ENCODE results near the gene MMP17.

Gene MMP17

GRCh38 chr12:131827961-131828534 is at the start of gene MMP17:
TSS of gene MMP17 (plus strand) at chr12:131828393. CDS start at chr12:131828495, 102 bp downstream.
- peaks cover 28 to 42% of the 10 kb centered on the region in 2 donors for H3K4me1 Mint-ChIP-seq
- H3K27ac Mint-ChIP-seq: peak within 1 kb of the TSS; percentile 80
- ATAC-seq (replicated peaks) (peak; percentile 71 to 78), DNase-seq (peak; percentile 43)
- peak within 1 kb of the TSS; percentile 88 to 90 for H3K4me3 Mint-ChIP-seq
- peaks cover 0 to 4% of the 10 kb centered on the region in 2 donors for H3K27me3 Mint-ChIP-seq
- H3K36me3 Mint-ChIP-seq: no peaks in the 10 kb centered on the region
- no peaks in the 10 kb centered on the region for H3K9me3 Mint-ChIP-seq

- Mint-ChIP-seq H3K36me3 (peaks cover 26 to 43% of the 10 kb centered on the region in 2 donors), H3K4me3 (no peak overlapping the region), H3K27me3 (no peaks in the 10 kb centered on the region), H3K9me3 (no peaks in the 10 kb centered on the region), H3K27ac (peak overlapping the region; percentile 53), H3K4me1 (peaks cover 24 to 35% of the 10 kb centered on the region in 2 donors)
- ATAC-seq (replicated peaks) (no peak), DNase-seq (no peak)
Observed at GRCh38 chr12:131779027-131779426, 49.2 kb upstream of the MMP17 start.

GRCh38 chr12:131782061-131782460 is 46.1 kb upstream of the MMP17 start:
- Mint-ChIP-seq H3K4me1 (peaks cover 13% of the 10 kb centered on the region in 2 donors), H3K27ac (peak overlapping the region; percentile 25), H3K36me3 (peaks cover 36 to 45% of the 10 kb centered on the region in 2 donors), H3K27me3 (no peaks in the 10 kb centered on the region), H3K4me3 (no peak overlapping the region), H3K9me3 (no peaks in the 10 kb centered on the region)
- ATAC-seq (replicated peaks) (no peak), DNase-seq (no peak)

GRCh38 chr12:131783915-131784541 is 44.2 kb upstream of the MMP17 start:
- H3K36me3 Mint-ChIP-seq: peaks cover 31 to 48% of the 10 kb centered on the region in 2 donors
- H3K9me3 Mint-ChIP-seq: no peaks in the 10 kb centered on the region
- H3K4me1 Mint-ChIP-seq: peaks cover 8 to 12% of the 10 kb centered on the region in 2 donors
- peak overlapping the region; percentile 63 for H3K27ac Mint-ChIP-seq
- ATAC-seq (replicated peaks) (peak; percentile 94 to 97), DNase-seq (peak; percentile 47)
- H3K27me3 Mint-ChIP-seq: no peaks in the 10 kb centered on the region
- H3K4me3 Mint-ChIP-seq: peak overlapping the region; percentile 45 to 50

- Mint-ChIP-seq H3K36me3 (peaks cover 34 to 54% of the 10 kb centered on the region in 2 donors), H3K4me3 (no peak overlapping the region), H3K9me3 (no peaks in the 10 kb centered on the region), H3K4me1 (peaks cover 8 to 12% of the 10 kb centered on the region in 2 donors), H3K27me3 (no peaks in the 10 kb centered on the region), H3K27ac (peak overlapping the region; percentile 66)
- ATAC-seq (replicated peaks) (no peak), DNase-seq (no peak)
Observed at GRCh38 chr12:131784909-131785762, 43.1 kb upstream of the MMP17 start.

- H3K27ac Mint-ChIP-seq: peak overlapping the region; percentile 82
- peaks cover 8 to 12% of the 10 kb centered on the region in 2 donors for H3K4me1 Mint-ChIP-seq
- ATAC-seq (replicated peaks) (no peak), DNase-seq (no peak)
- H3K27me3 Mint-ChIP-seq: no peaks in the 10 kb centered on the region
- H3K4me3 Mint-ChIP-seq: no peak overlapping the region
- peaks cover 40 to 60% of the 10 kb centered on the region in 2 donors for H3K36me3 Mint-ChIP-seq
- no peaks in the 10 kb centered on the region for H3K9me3 Mint-ChIP-seq
Observed at GRCh38 chr12:131785763-131786330, 42.3 kb upstream of the MMP17 start.

GRCh38 chr12:131786331-131786730 is 41.9 kb upstream of the MMP17 start:
- Mint-ChIP-seq H3K27me3 (no peaks in the 10 kb centered on the region), H3K4me1 (peaks cover 8 to 12% of the 10 kb centered on the region in 2 donors), H3K27ac (peak overlapping the region; percentile 82), H3K9me3 (no peaks in the 10 kb centered on the region), H3K36me3 (peaks cover 42 to 63% of the 10 kb centered on the region in 2 donors), H3K4me3 (no peak overlapping the region)
- no peak for ATAC-seq (replicated peaks)
- DNase-seq: no peak

- no peak for ATAC-seq (replicated peaks)
- H3K27me3 Mint-ChIP-seq: no peaks in the 10 kb centered on the region
- H3K4me1 Mint-ChIP-seq: peaks cover 8 to 11% of the 10 kb centered on the region in 2 donors
- peak overlapping the region; percentile 31 for H3K27ac Mint-ChIP-seq
- DNase-seq: no peak
- peaks cover 40 to 63% of the 10 kb centered on the region in 2 donors for H3K36me3 Mint-ChIP-seq
- H3K4me3 Mint-ChIP-seq: no peak overlapping the region
- H3K9me3 Mint-ChIP-seq: no peaks in the 10 kb centered on the region
Observed at GRCh38 chr12:131787143-131787660, 41.0 kb upstream of the MMP17 start.

- Mint-ChIP-seq H3K27ac (no peak overlapping the region), H3K27me3 (no peaks in the 10 kb centered on the region), H3K4me3 (no peak overlapping the region), H3K9me3 (no peaks in the 10 kb centered on the region), H3K4me1 (peaks cover 8 to 13% of the 10 kb centered on the region in 2 donors), H3K36me3 (peaks cover 44 to 70% of the 10 kb centered on the region in 2 donors)
- DNase-seq (no peak), ATAC-seq (replicated peaks) (no peak)
Observed at GRCh38 chr12:131788070-131788469, 40.1 kb upstream of the MMP17 start.

- DNase-seq (no peak), ATAC-seq (replicated peaks) (no peak)
- Mint-ChIP-seq H3K27ac (no peak overlapping the region), H3K9me3 (no peaks in the 10 kb centered on the region), H3K36me3 (peaks cover 49 to 77% of the 10 kb centered on the region in 2 donors), H3K27me3 (no peaks in the 10 kb centered on the region), H3K4me1 (peaks cover 0 to 13% of the 10 kb centered on the region in 2 donors), H3K4me3 (no peak overlapping the region)
Observed at GRCh38 chr12:131789638-131790037, 38.6 kb upstream of the MMP17 start.

GRCh38 chr12:131793243-131794022 is 34.8 kb upstream of the MMP17 start:
- Mint-ChIP-seq H3K27ac (peak overlapping the region; percentile 65), H3K27me3 (no peaks in the 10 kb centered on the region), H3K4me3 (peak overlapping the region in 1 of 2 donors; percentile 39), H3K4me1 (peaks cover 17 to 21% of the 10 kb centered on the region in 2 donors), H3K9me3 (no peaks in the 10 kb centered on the region), H3K36me3 (peaks cover 40 to 75% of the 10 kb centered on the region in 2 donors)
- ATAC-seq (replicated peaks): no peak
- no peak for DNase-seq

- peak overlapping the region; percentile 51 for H3K27ac Mint-ChIP-seq
- DNase-seq: no peak
- ATAC-seq (replicated peaks): no peak
- H3K36me3 Mint-ChIP-seq: peaks cover 45 to 72% of the 10 kb centered on the region in 2 donors
- H3K9me3 Mint-ChIP-seq: no peaks in the 10 kb centered on the region
- H3K27me3 Mint-ChIP-seq: no peaks in the 10 kb centered on the region
- H3K4me3 Mint-ChIP-seq: no peak overlapping the region
- peaks cover 17 to 21% of the 10 kb centered on the region in 2 donors for H3K4me1 Mint-ChIP-seq
Observed at GRCh38 chr12:131794061-131794460, 34.1 kb upstream of the MMP17 start.

- Mint-ChIP-seq H3K27ac (no peak overlapping the region), H3K4me3 (no peak overlapping the region), H3K4me1 (peaks cover 17 to 21% of the 10 kb centered on the region in 2 donors), H3K27me3 (no peaks in the 10 kb centered on the region), H3K36me3 (peaks cover 49 to 71% of the 10 kb centered on the region in 2 donors), H3K9me3 (no peaks in the 10 kb centered on the region)
- ATAC-seq (replicated peaks): no peak
- DNase-seq: no peak
Observed at GRCh38 chr12:131794573-131794972, 33.6 kb upstream of the MMP17 start.

All from stimulated activated naive B cell treated with anti-CD40 and anti-IgM and Interleukin-4, amounts not matched to agents 10 μg/mL and 1 μg/mL and 100 μg/mL, for 72 hours (primary cell).